G401.6 (cell line): Measurements from ENCODE around the gene PLEKHG2.

Source experiments
- FAIRE-seq: peaks from 2 replicates; lab custom pipeline; 2012; peaks lifted over from hg19 to GRCh38; lab: Jason Lieb, UNC

PLEKHG2 gene

GRCh38 chr19:39385629-39386411, 26.6 kb upstream of the PLEKHG2 start:
- FAIRE-seq: no peak

DNA sequence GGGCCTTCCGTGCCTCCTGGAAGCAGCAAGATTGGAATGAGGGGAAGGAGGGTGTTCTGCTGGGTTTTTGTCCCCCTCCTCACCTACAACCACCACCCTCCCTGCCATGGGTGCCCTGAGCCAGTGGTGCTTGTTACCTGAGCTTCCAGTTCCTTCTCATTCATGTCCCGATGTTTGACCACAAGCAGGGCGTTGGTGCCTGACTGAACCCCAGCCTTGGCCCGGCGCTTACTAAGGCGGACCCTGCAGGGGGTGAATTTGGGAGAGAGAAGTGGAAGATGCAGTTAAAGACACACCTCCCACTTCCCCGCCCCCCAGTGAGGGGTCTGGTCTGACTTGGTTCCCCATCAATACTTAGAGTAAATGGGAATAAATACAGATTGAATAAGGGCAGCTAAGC, 25.9 kb upstream of the PLEKHG2 start:
- FAIRE-seq: no peak

DNA sequence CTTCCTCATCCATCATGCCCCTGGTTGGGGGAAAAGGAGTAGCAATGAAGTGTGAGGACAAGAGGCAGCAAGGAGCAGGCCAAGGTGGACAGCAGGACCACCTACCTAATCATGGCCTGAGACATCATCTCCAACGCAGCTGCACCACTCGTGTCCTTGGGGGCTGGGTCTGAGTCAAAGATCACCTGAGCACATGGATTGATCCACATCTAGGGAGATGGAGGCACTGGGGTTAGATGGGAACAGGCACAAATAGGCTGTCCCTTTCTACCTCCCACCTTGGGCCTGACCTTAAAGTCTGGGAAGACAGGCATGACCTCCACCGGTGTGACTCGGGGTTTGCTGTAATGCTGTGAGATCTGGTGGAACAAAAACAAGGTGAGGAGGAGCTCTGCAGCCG, 23.8 kb upstream of the PLEKHG2 start:
- FAIRE-seq: no peak

DNA sequence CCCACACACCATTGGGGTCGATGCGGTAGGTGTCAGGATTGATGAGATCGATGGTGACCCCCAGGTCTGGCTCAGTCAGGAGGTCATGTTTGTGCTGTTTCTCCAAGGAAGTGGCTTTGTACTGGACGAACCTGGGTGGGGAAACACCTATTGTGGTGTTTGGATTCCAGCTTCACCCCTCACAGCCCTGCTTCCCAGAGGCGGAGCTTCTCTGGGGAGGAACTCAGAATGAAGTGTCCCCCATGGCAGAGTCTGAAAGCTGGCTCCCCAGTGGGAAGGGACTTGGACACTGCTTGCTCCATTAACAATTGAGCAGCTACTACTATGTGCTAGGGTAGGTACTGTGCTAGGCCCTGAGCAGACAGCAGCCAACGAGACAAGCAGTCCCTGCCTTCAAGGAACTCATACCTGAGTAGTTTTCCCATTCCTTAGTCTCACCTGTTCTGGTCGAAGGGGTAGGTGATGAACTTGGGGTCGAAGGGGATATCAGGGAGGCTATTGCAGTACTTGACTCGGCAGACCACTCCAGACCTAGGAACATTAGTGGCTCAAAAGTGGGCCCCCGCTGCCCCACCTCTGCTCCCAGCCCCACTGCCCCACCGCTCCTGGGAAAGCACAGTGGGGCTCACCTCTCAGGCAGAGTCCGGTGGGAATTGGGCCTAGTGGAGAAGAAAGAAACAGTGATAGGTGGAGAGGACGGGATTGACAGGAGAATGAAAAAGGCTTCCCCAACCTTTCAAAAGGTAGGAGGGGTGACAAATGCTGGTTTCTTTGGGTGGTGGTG, 22.6 kb upstream of the PLEKHG2 start:
- no peak for FAIRE-seq

DNA sequence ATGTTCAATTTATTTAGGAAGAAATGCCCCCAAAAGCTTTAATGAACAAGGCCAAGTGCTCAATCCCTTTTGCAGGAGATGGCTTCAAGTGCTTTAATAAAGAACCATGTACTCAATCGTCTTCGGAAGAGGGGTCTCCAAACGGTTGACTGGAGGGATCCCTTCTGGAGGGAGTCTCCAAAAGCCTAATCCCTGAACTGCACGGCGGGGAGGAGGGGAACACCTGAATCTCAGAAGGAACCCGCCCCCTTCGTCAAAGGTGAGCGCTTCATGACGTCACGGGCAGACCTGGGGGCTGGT, 22.1 kb upstream of the PLEKHG2 start:
- FAIRE-seq: no peak

DNA sequence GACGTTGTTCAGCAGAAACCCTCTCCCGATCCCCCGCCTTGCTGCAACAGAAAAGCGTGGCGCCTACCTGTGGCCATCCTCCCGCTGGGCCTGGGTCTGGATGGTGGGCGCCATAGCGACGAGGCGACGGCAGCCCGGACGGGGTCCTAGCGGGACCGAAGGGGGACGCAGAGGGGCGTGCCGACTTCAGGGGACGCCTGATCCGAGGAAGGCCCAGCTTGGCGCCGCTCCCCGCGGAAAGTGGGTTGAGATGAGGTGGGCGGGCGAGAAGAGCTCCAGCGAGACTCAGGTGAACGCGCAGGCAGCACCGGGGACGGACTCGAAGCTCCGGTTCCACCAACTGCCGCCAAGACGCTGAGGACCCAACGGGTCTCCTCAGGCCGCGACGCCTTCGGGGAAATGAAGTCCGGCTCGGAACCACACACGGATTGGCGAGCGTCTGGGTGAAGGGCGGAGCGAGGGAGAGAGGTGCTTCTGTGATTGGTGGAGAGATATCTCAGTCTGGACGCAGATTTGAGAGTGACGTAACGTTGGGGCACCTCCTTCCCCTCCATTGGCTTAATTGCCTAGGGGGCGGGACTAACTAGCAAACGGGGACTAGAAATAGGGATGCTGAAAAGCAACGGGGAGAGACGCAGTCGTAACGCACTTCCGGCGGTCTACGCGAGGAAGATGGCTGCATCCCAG, 21.6 kb upstream of the PLEKHG2 start, which contains the start of the genes MED29 and PAF1:
Gene MED29 (plus strand): TSS at position 628 of the 687 bp plus-strand sequence. CDS start 45 bp downstream, at position 673.
Gene PAF1 (minus strand): TSS at position 356 of the 687 bp plus-strand sequence. CDS start 242 bp downstream, at position 114.
- FAIRE-seq: peak; percentile 99

GRCh38 chr19:39397360-39398296, 14.8 kb upstream of the PLEKHG2 start:
- no peak for FAIRE-seq

GRCh38 chr19:39398297-39398864, 14.1 kb upstream of the PLEKHG2 start:
- no peak for FAIRE-seq

DNA sequence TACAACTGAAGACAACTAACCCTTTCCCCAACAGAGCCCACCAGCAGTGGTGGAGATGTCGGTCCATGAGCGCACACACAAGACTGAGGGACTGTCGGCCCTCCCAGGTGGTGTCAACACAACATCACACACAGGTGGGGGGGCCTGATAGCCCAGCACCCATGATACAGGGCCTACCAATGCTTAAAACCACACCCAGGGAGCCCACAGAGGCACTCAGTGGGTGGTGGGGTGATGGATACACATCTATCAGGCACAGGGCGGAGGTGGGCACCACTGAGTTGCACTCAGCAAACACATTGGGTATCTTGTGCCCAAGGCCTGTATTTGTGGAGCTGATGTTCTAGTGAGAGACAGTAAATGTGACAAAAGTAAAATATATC, 12.8 kb upstream of the PLEKHG2 start:
- FAIRE-seq: no peak

GRCh38 chr19:39400061-39400460, 12.4 kb upstream of the PLEKHG2 start:
- FAIRE-seq: no peak

DNA sequence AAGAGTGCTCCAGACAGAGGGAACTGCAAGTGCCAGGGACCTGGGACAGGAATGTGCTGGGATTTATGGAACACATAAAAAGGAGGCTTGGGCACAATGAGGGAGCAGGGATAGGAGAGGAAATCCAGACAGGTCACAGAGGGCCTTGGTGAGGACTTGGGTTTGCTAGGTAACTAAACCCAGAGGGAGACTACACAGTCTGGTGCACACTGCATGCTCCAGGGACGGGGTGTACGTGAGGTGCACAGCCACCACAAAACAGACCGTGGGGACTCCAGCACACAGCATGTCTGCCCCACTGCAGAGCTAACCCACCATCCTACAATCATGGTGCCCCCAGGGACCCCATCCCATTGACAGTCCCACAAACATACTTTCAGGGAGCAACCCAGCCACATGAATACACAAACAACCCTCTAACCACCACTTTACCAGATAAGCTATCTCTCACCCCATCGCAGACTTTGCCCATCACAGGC, 11.4 kb upstream of the PLEKHG2 start:
- FAIRE-seq: no peak

- FAIRE-seq: no peak
These were observed 10.7 kb upstream of the PLEKHG2 start for GRCh38 chr19:39401549-39402345.

- no peak for FAIRE-seq
These were observed 9.8 kb upstream of the PLEKHG2 start for GRCh38 chr19:39402346-39403300.

DNA sequence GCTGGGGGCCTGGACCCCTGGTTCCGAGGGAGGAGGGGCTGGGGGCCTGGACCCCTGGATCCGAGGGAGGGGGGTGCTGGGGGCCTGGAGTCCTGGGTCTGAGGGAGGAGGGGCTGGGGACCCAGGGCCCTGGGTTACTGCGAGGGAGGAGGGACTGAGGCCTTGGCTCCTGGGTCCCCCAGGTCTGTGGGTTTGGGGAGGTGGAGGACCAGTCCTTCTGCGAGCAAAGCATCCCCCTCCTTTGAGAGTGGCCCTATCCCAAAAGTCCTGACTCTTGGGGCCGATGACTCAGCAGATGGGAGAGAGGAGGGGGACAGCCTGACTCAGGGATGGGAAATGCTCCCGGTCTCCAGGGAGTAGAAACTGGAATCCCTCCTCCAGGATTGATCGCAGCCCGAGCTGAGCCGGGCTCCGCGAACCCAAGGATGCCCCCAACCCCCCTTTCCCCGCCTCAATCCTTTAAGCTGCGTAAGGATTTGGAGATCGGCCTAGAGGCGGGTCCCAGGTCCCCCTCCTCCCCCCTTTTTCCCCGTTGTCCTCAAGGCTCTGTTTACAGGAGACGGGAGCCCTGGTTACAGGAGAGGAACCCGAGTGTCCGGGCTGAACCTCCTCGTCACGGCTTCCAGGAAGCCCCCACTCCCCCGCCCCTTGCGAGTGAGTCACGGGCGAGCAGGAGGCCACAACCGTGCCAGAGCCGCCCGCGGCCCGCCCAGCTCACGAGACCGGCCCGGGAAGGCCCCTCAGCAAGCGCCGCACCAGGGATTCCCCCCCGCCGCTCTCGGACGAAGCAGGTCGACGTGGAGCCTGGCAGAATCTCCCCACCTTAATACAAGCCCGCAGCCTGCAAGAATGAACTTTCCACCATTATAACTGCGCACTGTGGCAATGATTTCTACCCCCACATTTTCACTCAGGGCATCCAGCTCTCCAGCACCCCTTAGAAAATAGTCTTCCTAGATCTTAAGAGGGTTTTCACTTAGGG, 8.8 kb upstream of the PLEKHG2 start:
- peak; percentile 81 for FAIRE-seq

DNA sequence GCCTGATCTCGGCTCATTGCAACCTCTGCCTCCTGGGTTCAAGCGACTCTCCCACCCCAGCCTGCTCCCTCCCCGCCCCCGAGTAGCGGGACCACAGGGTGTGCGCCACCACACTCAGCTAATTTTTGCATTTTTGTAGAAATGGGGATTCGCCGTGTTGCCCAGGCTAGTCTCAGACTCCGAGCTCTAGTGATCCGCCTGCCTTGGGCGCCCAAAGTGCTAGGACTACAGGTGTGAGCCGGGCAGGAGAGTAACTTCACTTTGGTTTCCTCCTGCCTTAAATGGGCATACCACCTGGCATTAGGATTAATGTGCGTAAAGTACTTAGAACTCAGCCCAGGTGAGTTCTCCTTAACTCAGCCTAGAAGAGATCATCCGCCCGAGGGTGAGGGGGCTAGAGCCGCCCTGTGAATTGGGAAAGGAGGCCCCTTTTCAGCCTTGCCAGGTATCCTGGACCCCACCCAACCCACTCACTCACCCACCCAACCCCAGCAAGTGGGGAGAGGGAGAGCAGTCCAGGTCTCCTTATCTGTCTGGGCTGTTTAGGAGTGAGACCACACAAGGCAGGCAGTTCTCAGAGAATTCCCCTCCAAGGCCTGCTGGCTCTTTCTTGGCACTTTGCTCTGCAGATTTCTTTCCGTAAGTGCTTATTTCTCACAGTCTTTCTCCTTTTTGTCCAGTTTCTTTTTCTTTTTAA, 7.1 kb upstream of the PLEKHG2 start:
- FAIRE-seq: no peak

- FAIRE-seq: no peak
These were observed 6.4 kb upstream of the PLEKHG2 start for GRCh38 chr19:39405958-39406655.
